SK-N-DZ (cell line): ENCODE measurements around the gene SDS. TPM values are rescaled to one million over a fixed set of nuclear protein-coding genes. Genes with fewer than 3 reads are reported as not detected.

Experiments
- DNase-seq: peaks from one replicate; pipeline ENCODE4 v3.0.0-alpha.2; 2015; ENCODE audit warnings: low spot score
- polyA plus RNA-seq, 2 experiments: library from polyadenylated mRNA; depleted of rRNA; stranded (reverse); fragments of >200 nt; gene quantifications; 2 replicates each; pipeline ENCODE4 v1.2.3, GENCODE V29; 2014

The SDS gene
- polyA plus RNA-seq (2014; cell fraction: cytosol; rRNA removed), result not detected in 2 replicates
- polyA plus RNA-seq (2014; cell fraction: nucleus; rRNA removed), result not detected in 2 replicates

- DNase-seq, result no peak
Measured at GRCh38 chr12:113403435-113404415, at the start of gene SDS. SDS (minus strand) TSS chr12:113403887; CDS start chr12:113399708, 4,179 bp downstream.

GRCh38 chr12:113453330-113453729, 49.6 kb upstream of the SDS start:
- no peak for DNase-seq

GRCh38 chr12:113452458-113452857, 48.8 kb upstream of the SDS start:
- DNase-seq, result no peak

- DNase-seq, result no peak
Measured at GRCh38 chr12:113449839-113450238, 46.2 kb upstream of the SDS start.

- DNase-seq, result no peak
Measured at GRCh38 chr12:113449299-113449698, 45.6 kb upstream of the SDS start.

- no peak for DNase-seq
Measured at GRCh38 chr12:113448873-113449272, 45.2 kb upstream of the SDS start.

GRCh38 chr12:113445544-113446171, 42.0 kb upstream of the SDS start:
- DNase-seq, result no peak

- no peak for DNase-seq
Measured at GRCh38 chr12:113443030-113443539, 39.4 kb upstream of the SDS start.

GRCh38 chr12:113440947-113441782, 37.5 kb upstream of the SDS start:
- peak; percentile 38 for DNase-seq

- DNase-seq, result no peak
Measured at GRCh38 chr12:113440336-113440735, 36.6 kb upstream of the SDS start.

- peak; percentile 68 for DNase-seq
Measured at GRCh38 chr12:113439606-113440030, 35.9 kb upstream of the SDS start.

GRCh38 chr12:113439301-113439597, 35.6 kb upstream of the SDS start:
- no peak for DNase-seq

- no peak for DNase-seq
Measured at GRCh38 chr12:113438523-113439300, 35.0 kb upstream of the SDS start.

GRCh38 chr12:113437729-113438100, 34.0 kb upstream of the SDS start:
- no peak for DNase-seq

- DNase-seq, result no peak
Measured at GRCh38 chr12:113436993-113437728, 33.5 kb upstream of the SDS start.

- no peak for DNase-seq
Measured at GRCh38 chr12:113436586-113436985, 32.9 kb upstream of the SDS start.

GRCh38 chr12:113435367-113435766, 31.7 kb upstream of the SDS start:
- DNase-seq, result no peak

- DNase-seq, result no peak
Measured at GRCh38 chr12:113432986-113433385, 29.3 kb upstream of the SDS start.

GRCh38 chr12:113428482-113428881, 24.8 kb upstream of the SDS start:
- no peak for DNase-seq

- no peak for DNase-seq
Measured at GRCh38 chr12:113427882-113428281, 24.2 kb upstream of the SDS start.
